SK-N-SH treated with all-trans-retinoic acid at 6 μM for 48 hours (cell line): Measurements from ENCODE around the gene GRIK4.

Source experiments
- CSRNP3 ChIP-seq: fragments of 250-450 bp; sonication (Bioruptor Pico); IDR thresholded peaks from 2 replicates; pipeline ENCODE4 v1.5.1; 2021; ENCODE audit warnings: mild to moderate bottlenecking, moderate library complexity
- PATZ1 ChIP-seq: fragments of 250-450 bp; sonication (Bioruptor Pico); IDR thresholded peaks from 2 replicates; pipeline ENCODE4 v1.8.0; 2020; ENCODE audit warnings: mild to moderate bottlenecking, moderate library complexity, borderline replicate concordance
- RARB ChIP-seq: fragments of 250-450 bp; sonication (Bioruptor Pico); IDR thresholded peaks from 2 replicates; pipeline ENCODE4 v1.8.0; 2021; ENCODE audit warnings: mild to moderate bottlenecking, moderate library complexity
- ZFP3 ChIP-seq: fragments of 250-450 bp; sonication (Bioruptor Pico); IDR thresholded peaks from 2 replicates; pipeline ENCODE4 v1.5.0; 2020; ENCODE audit warnings: mild to moderate bottlenecking, moderate library complexity
- ZNF8 ChIP-seq: fragments of 450-650 bp; formaldehyde crosslinking; IDR thresholded peaks from 2 replicates; pipeline ENCODE4 v1.5.0; 2020; ENCODE audit warnings: mild to moderate bottlenecking, moderate library complexity

- TF ChIP-seq CSRNP3 (CRISPR knock-in tag) (no peak), RARB (CRISPR knock-in tag) (no peak), PATZ1 (CRISPR knock-in tag) (no peak), ZNF8 (CRISPR knock-in tag) (no peak), ZFP3 (CRISPR knock-in tag) (no peak)
These were observed 65.5 kb downstream of the GRIK4 start for GRCh38 chr11:120577041-120577440.
